GM19043 (cell line): ENCODE results near the gene PRAMEF17.
"Not testable (repeated sequence)": the region's sequence is repeated elsewhere in the genome, so short reads cannot be mapped to it uniquely, and the experiment has no call there.

ENCODE experiments used
- ATAC-seq: cut with Tn5 transposase; IDR thresholded peaks from one replicate; pipeline ENCODE4 v1.9.1; 2021; ENCODE audit warnings: low read depth; ENCODE audit not compliant: unreplicated experiment

PRAMEF17 gene

DNA sequence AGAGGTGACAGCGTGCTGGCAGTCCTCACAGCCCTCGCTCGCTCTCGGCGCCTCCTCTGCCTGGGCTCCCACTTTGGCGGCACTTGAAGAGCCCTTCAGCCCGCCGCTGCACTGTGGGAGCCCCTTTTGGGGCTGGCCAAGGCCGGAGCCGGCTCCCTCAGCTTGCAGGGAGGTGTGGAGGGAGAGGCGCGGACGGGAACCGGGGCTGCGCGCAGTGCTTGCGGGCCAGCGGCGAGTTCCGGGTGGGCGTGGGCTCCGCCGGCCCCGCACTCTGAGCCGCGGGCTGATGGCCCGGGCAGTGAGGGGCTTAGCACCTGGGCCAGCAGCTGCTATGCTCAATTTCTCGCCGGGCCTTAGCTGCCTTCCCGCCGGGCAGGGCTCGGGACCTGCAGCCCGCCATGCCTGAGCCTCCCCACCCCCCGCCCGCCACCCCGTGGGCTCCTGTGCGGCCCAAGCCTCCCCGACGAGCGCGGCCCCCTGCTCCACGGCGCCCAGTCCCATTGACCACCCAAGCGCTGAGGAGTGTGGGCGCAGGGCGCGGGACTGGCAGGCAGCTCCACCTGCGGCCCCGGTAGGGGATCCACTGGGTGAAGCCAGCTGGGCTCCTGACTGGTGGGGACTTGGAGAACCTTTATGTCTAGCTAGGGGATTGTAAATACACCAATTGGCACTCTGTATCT, 49.8 kb downstream of the PRAMEF17 start:
- ATAC-seq, result not testable (repeated sequence)
